Epidermal melanocyte (primary cell): ENCODE data around the gene ANKLE1.
A peak's percentile ranks its signal among the peaks of the same experiment; 100 is the strongest.

ENCODE experiments used
- DNase-seq: peaks from one replicate; pipeline ENCODE4 v3.0.0; 2011; ENCODE audit warnings: low spot score; ENCODE audit not compliant: insufficient read length

Gene ANKLE1

GRCh38 chr19:17281391-17282304 lies at the start of gene ANKLE1:
ANKLE1 (plus strand) TSS chr19:17281901; CDS start chr19:17281921, 20 bp downstream.
- DNase-seq: no peak

GRCh38 chr19:17232258-17232657 lies 49.4 kb upstream of the ANKLE1 start:
- no peak for DNase-seq

- DNase-seq: no peak
Observed at GRCh38 chr19:17234911-17235299, 46.8 kb upstream of the ANKLE1 start.

GRCh38 chr19:17235300-17235970 lies 46.3 kb upstream of the ANKLE1 start:
- peak; percentile 26 for DNase-seq

GRCh38 chr19:17235971-17236777 lies 45.5 kb upstream of the ANKLE1 start:
- DNase-seq: peak; percentile 43

GRCh38 chr19:17236811-17237543 lies 44.7 kb upstream of the ANKLE1 start:
- peak; percentile 10 for DNase-seq

- DNase-seq: no peak
Observed at GRCh38 chr19:17237747-17238706, 43.7 kb upstream of the ANKLE1 start.

GRCh38 chr19:17240062-17240752 lies 41.5 kb upstream of the ANKLE1 start:
- no peak for DNase-seq

GRCh38 chr19:17240826-17241399 lies 40.8 kb upstream of the ANKLE1 start:
- no peak for DNase-seq

GRCh38 chr19:17242431-17243208 lies 39.1 kb upstream of the ANKLE1 start:
- no peak for DNase-seq

GRCh38 chr19:17243211-17243829 lies 38.4 kb upstream of the ANKLE1 start:
- DNase-seq: no peak

GRCh38 chr19:17243830-17244617 lies 37.7 kb upstream of the ANKLE1 start:
- DNase-seq: peak; percentile 51

- DNase-seq: no peak
Observed at GRCh38 chr19:17244618-17245534, 36.8 kb upstream of the ANKLE1 start.

GRCh38 chr19:17245535-17245984 lies 36.1 kb upstream of the ANKLE1 start, which contains the start of gene NR2F6:
NR2F6 (minus strand) TSS chr19:17245919; CDS start chr19:17245220, 699 bp downstream.
- DNase-seq: no peak

GRCh38 chr19:17246681-17247425 lies 34.8 kb upstream of the ANKLE1 start:
- DNase-seq: no peak
